Measurements from ENCODE around the gene GPR78.

The GPR78 gene

DNA sequence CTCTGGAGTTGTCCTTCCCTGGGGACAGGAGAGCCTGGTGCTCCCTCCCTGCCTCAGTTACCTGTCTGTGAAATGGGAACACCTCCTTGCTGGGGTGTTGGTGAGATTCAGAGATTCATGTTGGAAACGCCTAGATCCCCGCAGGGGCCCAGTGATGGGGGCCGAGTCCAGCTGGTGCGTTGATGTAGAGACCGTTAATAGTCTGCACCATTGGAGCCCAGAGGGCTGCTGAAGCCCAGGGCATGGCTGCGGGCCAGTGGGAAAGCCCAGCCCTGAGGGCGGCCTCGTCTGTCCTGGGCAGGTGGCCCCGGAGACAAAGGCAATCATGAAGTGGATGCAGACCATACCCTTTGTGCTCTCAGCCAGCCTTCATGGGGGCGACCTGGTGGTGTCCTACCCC lies 26.8 kb downstream of the GPR78 start:
- no peak overlapping the region for H3K4me3 ChIP-seq (ENCODE audit: low read depth, low read length)
- DNase-seq (ENCODE audit: low read depth, low spot score) = no peak
- TF ChIP-seq, protein P1, sequence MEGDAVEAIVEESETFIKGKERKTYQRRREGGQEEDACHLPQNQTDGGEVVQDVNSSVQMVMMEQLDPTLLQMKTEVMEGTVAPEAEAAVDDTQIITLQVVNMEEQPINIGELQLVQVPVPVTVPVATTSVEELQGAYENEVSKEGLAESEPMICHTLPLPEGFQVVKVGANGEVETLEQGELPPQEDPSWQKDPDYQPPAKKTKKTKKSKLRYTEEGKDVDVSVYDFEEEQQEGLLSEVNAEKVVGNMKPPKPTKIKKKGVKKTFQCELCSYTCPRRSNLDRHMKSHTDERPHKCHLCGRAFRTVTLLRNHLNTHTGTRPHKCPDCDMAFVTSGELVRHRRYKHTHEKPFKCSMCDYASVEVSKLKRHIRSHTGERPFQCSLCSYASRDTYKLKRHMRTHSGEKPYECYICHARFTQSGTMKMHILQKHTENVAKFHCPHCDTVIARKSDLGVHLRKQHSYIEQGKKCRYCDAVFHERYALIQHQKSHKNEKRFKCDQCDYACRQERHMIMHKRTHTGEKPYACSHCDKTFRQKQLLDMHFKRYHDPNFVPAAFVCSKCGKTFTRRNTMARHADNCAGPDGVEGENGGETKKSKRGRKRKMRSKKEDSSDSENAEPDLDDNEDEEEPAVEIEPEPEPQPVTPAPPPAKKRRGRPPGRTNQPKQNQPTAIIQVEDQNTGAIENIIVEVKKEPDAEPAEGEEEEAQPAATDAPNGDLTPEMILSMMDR (IDR thresholded peaks at IDR 0.05; ENCODE audit: insufficient read depth, low read length, missing control alignments) = no peak
- ChIA-PET POLR2A (no interaction called here), CTCF (interaction anchor here (0.6 to 5.5 kb wide), 22 partner anchors 8 to 313 kb away, joined by 3 to 40 read pairs (median 4); no protein-coding TSS in a partner anchor)

DNA sequence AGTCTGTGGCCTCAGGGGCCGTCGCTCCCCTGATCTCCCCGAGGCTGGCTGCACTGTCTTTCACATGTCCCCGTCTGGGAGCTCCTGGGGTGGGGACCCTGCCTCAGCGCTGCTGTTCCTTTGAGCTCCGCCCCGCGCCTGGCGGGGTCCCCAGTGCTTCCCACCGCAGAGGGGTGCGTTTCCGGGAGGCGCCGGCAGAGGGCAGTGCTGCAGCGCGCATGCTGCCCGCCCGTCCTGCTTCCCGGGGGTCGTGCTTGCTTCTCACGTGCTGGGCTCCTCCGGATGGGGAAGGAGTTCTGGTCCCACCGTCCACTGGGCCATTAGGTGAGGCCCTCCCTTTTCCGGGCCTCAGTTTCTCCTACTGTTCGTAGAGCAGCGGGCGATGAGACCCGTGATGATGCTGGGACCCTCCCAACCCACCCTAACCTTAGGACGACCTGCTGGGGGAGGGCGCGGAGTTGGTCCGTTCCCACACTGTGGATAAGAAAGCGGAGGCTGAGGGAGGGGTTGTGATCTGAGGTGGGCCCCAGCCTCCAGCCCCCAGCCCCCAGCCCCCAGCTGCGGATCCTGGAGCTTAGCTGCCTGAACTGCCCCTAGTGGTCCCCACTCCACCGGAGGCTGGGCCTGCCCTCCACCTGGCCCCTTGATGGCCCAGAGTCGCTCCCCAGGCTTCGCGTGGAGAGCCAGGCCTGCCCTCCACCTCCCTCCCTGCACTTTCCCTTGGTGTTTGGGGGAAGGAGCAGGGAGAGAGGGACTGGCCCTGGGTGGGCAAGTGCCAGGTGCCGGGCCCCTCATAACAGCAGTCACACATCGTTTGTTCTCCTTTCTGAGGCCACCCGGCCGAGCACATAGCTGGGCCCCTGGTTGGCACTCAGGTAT lies 27.6 kb downstream of the GPR78 start:
- TF ChIP-seq, protein P1 (IDR thresholded peaks at IDR 0.05; ENCODE audit: insufficient read depth, low read length, missing control alignments) = peak; percentile 97

DNA sequence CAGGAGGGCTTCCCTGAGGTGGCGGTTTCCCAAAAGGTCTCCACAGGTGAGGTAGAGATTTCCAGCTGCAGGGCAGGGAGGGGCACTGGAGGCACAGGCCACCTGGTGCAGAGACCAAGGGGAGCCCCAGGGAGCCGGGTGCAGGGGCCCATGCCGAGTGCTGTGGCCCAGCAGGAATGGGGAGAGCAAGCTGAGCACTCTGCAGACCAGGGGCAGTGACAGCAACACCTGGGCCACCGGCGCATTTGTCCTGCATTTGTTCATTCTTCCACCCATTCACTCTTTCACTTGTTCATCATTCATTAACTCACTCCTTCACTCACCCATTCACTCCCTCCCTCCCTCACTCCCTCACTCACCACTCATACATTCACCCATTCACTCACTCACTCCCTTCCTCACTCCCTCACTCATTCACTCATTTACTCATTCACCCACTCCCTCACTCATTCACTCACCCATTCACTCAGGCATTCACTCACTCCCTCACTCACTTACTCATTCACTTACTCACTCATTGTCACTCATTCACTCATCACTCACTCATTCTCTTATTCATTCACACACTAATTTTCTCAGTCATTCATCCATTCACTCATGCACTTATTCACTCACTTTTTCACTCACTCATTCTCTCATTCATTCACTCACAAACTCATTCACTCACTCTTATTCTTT lies 28.7 kb downstream of the GPR78 start:
- TF ChIP-seq, protein P1 (IDR thresholded peaks at IDR 0.05; ENCODE audit: insufficient read depth, low read length, missing control alignments) = no peak
- ChIA-PET CTCF (interaction anchor here (2.4 to 5.5 kb wide), 4 partner anchors 8 to 309 kb away, joined by 12 to 40 read pairs (median 14); no protein-coding TSS in a partner anchor), POLR2A (no interaction called here)
- DNase-seq (ENCODE audit: low read depth, low spot score) = no peak
- no peak overlapping the region for H3K4me3 ChIP-seq (ENCODE audit: low read depth, low read length)

More for the DNA sequence above, 27.6 kb downstream of the GPR78 start:
- POLR2A ChIA-PET = no interaction called here
- no peak overlapping the region for H3K4me3 ChIP-seq (ENCODE audit: low read depth, low read length)
- DNase-seq (ENCODE audit: low read depth, low spot score) = no peak
- CTCF ChIA-PET = interaction anchor here (0.6 to 5.5 kb wide), 22 partner anchors 9 to 312 kb away, joined by 3 to 40 read pairs (median 4); no protein-coding TSS in a partner anchor

DNA sequence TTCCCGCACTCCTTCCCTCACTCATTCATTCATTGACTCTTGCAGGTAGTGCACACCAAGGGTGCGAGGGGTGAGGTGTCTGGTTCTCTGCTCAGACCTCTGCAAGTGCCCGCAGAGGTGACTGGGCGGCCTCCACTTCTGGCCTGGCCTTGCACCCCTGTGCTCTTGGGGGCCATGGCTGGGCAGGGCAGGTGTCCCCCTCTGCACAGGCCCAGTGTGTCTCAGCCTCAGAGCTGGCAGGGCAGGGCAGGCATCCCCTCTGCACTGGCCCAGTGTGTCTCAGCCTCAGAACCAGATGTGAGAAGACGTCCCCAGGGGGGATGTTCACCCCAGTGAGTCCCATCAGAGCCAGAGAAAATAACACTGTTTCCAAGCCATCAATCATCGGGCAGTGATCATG lies 29.2 kb downstream of the GPR78 start:
- no peak for DNase-seq (ENCODE audit: low read depth, low spot score)
- ChIA-PET CTCF (interaction anchor here (1.2 kb wide), 1 partner anchor 141 kb away, joined by 6 read pairs; no protein-coding TSS in a partner anchor), POLR2A (no interaction called here)
- no peak overlapping the region for H3K4me3 ChIP-seq (ENCODE audit: low read depth, low read length)
- TF ChIP-seq, protein P1 (IDR thresholded peaks at IDR 0.05; ENCODE audit: insufficient read depth, low read length, missing control alignments) = no peak

DNA sequence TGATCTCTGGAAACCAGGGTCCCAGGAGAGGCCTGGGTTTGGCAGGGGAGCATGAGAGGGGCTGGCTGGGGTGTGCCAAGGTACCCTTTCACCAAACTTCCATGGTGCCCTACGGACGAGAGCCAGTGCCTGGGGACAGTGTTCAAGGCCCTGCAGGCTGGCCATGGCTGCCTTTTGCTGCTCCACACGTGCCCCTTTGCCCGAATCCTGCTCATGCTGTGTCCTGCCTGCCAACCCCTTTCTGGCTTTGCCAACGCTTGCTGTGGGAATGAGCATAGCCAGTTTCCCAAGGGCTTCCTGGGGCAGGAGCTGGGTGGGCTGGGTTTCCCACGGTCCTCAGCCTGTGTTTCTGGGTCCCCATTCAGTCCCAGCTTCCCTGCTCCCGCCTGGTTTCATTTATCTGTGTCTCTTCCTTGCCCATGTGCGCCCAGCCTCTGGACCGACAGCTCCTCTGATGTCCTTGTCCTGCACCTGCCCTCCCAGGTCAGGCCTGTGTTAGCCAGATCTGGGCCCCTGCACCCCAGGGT lies 29.7 kb downstream of the GPR78 start:
- CTCF ChIA-PET = interaction anchor here (1.2 kb wide), 1 partner anchor 141 kb away, joined by 6 read pairs; no protein-coding TSS in a partner anchor
- H3K4me3 ChIP-seq (ENCODE audit: low read depth, low read length) = no peak overlapping the region

More for the DNA sequence above, 29.7 kb downstream of the GPR78 start:
- no peak for DNase-seq (ENCODE audit: low read depth, low spot score)
- TF ChIP-seq, protein P1 (IDR thresholded peaks at IDR 0.05; ENCODE audit: insufficient read depth, low read length, missing control alignments) = no peak
- POLR2A ChIA-PET = no interaction called here

Data from AG04449 (cell line).